Fibroblast of lung (primary cell): ENCODE results near the gene TFF2.

ENCODE experiments used
- EZH2 ChIP-seq: IDR thresholded peaks from 2 replicates; pipeline ENCODE4 v1.5.1; 2012; ENCODE audit warnings: low read length, control low read depth, mild to moderate bottlenecking; ENCODE audit errors: missing control alignments
- TF ChIP-seq, protein P1 (sequence below), 2 donors: IDR thresholded peaks in 1 of 2; conservative IDR thresholded peaks in 1 of 2; 1 replicate in 1 of 2; 2 replicates in 1 of 2; pipeline ENCODE4 v1.5.1; 2011 to 2012; ENCODE audit warnings: low read length in 2 of 2, control low read depth in 1 of 2, inconsistent platforms in 1 of 2, low read depth in 1 of 2, mild to moderate bottlenecking in 1 of 2

DNA sequence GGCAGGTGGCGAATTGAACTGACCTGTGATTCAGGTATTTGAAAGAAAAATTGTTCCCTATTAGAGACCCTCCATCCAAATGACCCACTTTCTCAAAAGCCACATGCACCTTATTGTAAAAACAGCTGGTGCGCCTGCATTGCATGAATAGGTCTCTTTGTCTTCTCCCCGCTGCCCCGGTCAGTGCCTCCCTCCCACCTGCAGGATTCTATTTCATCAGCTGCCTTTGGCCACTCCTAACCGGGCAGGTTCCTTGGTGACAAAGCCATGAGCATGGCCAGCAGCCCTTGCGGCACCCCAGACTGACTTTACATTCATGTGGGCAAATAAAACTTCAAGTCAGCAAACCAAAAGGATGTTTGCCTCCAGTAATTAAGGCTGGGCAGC is 38.6 kb upstream of the TFF2 start:
- TF ChIP-seq EZH2, result no peak
- TF ChIP-seq, protein P1, sequence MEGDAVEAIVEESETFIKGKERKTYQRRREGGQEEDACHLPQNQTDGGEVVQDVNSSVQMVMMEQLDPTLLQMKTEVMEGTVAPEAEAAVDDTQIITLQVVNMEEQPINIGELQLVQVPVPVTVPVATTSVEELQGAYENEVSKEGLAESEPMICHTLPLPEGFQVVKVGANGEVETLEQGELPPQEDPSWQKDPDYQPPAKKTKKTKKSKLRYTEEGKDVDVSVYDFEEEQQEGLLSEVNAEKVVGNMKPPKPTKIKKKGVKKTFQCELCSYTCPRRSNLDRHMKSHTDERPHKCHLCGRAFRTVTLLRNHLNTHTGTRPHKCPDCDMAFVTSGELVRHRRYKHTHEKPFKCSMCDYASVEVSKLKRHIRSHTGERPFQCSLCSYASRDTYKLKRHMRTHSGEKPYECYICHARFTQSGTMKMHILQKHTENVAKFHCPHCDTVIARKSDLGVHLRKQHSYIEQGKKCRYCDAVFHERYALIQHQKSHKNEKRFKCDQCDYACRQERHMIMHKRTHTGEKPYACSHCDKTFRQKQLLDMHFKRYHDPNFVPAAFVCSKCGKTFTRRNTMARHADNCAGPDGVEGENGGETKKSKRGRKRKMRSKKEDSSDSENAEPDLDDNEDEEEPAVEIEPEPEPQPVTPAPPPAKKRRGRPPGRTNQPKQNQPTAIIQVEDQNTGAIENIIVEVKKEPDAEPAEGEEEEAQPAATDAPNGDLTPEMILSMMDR (conservative IDR thresholded peaks at IDR 0.05 in 1 of 2, IDR thresholded peaks at IDR 0.05 in 1 of 2; ENCODE audit: low read depth in 1 of 2, low read length in 2 of 2), result no peak
